Kidney tubule cell (primary cell): ENCODE results near the gene CASQ1.
A peak's percentile ranks its signal among the peaks of the same experiment; 100 is the strongest.

ENCODE experiments used
- DNase-seq: peaks from one replicate; pipeline ENCODE4 v3.0.0-alpha.2; 2018; ENCODE audit warnings: low spot score

The CASQ1 gene

DNA sequence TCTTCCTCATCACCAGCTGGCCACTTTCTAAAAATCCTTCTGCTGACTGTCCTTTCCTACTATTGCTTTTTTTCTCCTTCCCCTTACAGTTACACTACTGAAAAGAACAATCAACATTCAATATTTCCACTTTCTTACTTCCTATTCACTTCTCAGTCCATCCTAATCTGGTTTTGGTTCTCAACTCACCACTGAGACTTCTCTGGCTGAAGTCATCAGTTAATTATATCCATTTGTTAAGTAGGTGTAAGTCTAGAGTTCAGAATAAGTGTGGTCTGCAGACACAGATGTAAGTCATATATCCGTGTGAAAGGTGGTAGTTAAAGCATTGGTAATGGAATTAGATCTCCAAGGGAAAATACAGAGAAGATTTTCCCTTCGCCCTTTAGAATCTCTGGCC, 36.2 kb downstream of the CASQ1 start:
- DNase-seq = no peak

DNA sequence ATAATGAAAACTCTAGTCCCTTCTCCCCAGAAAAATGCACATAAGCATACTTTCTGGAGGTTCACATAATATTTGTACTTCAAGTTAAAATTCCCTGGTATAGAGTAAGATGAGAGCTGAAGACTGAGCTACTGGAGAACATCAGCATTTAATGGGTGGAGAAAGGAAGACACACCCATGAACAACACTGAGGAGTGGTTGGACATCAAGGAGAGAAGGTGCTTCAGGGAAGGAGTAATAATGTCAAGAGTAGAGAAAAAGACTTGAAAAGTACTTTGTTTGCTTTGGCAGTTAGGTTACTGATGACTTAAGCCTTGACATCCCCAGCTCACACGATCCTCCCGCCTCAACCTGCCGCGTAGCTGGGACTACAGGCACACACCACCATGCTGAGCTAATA, 36.7 kb downstream of the CASQ1 start:
- DNase-seq = no peak

DNA sequence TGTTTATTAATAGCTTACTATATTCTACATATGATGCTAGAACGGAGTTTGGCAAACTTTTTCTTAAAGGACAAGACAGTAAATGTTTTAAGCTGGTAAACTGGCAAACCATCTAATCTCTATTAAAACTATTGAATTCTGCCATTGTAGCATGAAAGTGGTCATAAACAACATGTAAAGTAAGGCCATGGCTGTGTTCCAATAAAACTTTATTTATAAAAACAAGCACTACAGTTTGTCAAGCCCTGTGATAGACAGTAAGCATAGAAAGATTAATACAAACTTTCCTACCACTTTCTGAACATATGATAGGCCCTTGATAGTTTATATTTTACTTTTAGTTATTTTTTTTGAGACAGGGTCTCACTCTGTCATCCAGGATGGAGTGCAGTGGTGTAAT, 37.2 kb downstream of the CASQ1 start:
- no peak for DNase-seq

DNA sequence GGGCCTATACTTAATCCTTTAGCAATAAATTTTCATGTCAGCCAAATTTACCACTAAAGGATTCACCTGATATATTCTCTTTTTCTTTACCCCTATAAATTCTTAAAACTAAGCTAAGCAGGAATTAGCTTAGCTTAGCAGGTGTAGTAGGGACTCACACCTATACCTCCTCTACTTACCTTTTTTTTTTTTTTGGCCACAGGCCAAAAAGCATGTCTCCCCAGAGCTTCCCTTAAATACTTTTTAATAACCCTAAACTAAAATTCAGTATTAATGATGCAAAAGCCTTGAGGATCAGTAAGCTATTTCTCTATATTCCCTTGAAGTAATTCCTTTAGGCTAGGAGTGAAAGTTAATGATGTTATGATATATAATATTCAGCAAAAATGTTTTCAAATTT, 38.1 kb downstream of the CASQ1 start:
- DNase-seq = no peak

DNA sequence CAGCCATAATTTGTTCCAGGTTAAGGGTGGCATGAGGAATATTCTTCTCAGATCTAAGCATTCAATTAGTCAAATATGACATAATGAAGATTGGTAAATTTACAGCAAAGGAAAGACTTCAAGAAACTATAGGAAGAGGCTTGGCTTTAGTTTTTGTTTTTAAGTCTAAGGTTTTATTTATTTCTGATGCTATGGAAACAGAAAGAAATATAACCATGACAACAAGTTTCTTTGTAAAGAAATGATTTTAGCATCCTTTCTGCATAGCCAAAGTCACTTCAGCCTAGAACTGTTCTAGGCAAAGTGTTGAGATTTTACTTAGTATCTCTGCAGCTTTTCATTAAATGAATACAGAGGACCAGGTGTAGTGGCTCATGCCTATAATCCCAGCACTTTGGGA, 42.5 kb downstream of the CASQ1 start:
- no peak for DNase-seq

DNA sequence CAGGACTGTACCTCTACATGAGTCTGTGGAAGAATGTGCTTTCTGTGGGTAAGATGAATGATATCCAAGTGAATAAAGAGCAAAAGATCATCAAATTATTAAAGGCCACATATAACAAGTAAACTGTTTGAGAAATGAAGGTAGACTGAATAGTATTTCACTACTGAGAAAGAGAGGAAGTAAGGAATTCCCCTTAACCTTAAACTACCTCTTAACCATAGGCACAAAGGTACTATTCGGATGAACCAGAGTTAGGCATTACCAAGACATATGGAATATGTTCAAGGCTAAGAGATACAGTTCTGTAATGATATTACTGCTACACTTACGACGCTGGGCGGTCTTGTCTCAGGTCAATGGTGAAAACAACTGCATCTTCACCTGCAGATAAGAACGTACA, 46.4 kb downstream of the CASQ1 start:
- no peak for DNase-seq

DNA sequence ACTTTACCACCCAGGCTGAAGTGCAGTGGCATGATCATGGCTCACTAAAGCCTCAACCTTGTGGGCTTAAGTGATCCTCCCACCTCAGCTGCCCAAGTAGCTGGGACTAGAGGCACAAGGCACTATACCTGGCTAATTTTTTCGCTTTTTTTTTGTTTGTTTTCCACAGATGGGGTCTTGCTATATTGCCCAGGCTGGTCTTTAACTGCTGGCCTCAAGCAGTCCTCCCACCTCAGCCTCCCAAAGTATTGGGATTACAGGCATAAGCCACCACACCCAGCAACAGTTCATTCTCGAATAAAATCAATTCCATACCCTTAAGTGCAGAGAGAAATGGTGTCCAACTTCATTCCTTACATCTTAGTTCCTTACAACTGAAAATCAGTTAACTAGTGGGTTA, 47.2 kb downstream of the CASQ1 start:
- no peak for DNase-seq

DNA sequence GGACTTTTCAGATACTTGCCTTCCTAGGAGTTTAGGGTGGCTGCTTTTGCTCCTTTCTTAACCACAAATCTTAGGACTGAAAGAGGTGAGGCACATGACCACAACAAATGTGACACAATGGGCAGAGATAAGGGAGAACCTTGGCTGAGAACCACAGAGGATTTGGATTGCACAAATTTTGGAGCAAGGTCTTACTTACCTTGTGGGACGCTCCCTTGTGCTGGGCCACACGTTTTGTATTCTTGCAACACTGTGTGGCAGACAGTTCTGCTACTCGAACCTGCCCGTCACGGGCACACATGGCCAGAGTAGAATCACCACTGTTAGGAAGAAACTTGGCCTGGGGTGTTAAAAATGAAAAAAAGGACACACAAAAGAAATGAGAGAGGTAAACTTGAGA, 48.0 kb downstream of the CASQ1 start:
- DNase-seq = no peak

DNA sequence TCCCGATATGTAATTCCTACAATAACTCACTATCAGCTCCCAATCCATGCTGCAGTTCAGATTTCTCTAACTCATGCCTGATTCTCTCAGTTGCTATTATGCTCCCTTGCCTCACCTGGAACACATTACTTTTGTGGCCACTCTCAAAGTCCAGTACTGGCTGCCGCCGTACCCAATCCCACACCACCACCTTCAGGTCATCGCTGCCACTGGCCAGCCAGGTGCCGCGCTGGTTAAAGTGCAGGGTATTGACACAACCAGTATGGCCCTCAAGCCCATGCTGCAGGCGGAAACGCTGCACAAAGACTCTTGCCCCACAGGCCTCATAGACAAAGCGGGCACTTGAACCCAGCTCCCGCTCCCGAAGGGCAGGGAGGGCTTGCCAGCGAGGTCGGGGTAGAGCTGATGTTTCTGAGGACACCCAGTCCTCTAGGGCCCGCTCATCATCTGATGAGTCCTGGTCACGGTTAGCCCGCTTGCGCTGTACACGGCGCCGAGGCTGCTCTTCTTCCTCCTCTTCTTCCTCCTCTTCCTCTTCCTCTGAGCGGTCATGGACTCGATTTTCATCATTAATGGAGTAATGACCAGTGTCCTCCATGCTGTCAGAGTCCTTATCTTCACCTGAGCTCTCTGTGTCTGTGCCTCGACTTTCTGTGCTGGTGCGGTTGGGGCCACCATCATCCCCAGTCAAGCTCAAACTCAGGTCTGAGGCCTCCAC, 49.4 kb downstream of the CASQ1 start:
- no peak for DNase-seq

DNA sequence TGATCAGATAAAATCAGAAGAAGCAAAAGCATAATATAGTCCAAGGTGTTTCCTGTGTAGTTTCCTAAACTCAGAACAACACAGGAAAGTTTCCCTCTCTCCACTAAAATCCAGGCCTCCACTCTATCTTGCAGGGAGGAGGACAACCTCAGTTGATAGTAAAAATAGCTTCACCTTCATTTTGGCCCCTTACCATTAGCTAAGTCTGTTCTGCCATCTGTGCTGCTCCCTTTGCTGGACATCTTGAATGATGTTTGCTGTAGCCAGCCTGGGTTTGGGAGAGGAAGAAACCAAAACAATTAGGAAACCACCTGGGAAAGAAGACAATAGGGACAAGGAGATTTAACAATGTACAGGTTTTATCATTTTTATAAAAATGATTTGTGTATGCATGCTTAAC, 53.4 kb downstream of the CASQ1 start:
- DNase-seq = no peak

DNA sequence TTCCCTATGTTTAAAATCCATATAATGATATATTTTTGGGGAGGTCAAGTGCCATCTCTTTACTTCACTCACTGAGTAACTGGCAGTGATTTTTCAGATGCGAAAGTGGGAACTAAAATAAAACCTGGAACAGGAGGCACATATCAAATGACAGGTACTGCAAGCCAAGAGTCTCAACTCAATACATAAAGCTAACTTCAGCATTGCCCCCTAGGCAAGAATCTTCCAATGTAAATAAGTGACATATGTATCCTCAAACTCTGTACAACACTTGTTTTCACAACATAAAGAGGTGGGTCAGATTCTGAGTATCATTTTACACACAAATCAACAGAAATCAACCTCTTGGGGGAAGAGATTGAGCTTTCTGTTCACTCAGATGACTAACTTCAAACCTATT, 53.8 kb downstream of the CASQ1 start:
- no peak for DNase-seq

DNA sequence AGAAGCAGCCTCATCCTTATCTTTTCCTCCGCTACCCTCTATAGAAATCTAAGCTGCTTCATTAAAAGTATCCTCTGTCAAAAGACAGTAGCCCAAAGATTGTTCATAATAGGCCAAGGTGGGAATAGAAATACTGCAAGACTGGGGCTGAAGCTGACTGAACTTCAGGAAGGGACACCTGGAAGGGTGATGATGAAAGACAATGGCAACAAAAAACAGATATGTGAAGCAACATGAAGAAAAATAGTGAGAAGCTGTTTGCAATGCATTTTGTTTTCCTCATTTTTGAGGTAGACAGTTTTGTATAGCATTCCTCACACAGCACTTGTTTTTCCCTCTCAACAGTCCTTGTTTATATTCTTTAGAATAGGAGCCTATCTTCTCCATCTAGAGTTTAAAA, 55.1 kb downstream of the CASQ1 start:
- DNase-seq = no peak

DNA sequence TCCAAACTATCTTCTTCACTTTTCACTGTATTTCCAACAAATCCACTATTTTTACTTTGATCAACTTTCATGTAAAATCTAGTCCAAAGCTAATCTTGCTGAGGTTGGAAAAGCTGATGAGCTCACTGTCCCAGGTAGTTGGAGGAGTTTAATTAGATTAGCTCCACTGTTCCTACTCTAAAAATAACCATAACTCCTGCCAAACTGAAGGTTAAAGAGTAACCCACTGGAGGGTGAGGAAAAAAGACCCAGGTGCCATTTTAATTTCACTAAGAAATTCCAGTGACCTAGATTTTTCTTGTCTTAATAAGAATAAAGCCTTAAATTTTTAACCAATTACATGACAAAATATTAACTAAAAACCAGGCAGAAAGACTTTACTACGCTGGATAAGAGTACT, 56.7 kb downstream of the CASQ1 start:
- peak; percentile 54 for DNase-seq

DNA sequence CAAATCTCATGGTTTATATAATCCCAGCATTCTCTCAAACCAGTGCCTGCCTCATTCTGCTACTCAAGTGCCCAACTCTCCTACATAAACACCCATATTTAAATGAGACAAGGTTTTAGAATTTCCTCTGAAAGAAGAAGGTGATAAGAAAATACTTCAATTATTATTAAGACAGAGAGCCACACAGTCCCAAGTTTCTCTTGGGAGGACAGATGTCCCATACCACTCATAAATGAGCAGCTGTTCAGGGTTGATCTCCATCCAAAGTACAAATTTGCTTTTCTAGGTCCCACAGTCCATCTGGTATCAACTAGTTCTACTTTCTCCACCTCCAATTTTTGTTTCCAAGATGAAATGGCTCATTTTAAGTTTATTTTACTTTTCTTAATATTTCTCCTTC, 60.6 kb downstream of the CASQ1 start:
- DNase-seq = no peak
